NCI-H128 (cell line): Measurements from ENCODE around the gene HES7.
"Not testable (repeated sequence)": the region's sequence is repeated elsewhere in the genome, so short reads cannot be mapped to it uniquely, and the experiment has no call there.

Experiments used
- DNase-seq: peaks from one replicate; lab custom pipeline; 2025; ENCODE audit not compliant: unreplicated experiment; lab: John Stamatoyannopoulos, UW

Gene HES7

DNA sequence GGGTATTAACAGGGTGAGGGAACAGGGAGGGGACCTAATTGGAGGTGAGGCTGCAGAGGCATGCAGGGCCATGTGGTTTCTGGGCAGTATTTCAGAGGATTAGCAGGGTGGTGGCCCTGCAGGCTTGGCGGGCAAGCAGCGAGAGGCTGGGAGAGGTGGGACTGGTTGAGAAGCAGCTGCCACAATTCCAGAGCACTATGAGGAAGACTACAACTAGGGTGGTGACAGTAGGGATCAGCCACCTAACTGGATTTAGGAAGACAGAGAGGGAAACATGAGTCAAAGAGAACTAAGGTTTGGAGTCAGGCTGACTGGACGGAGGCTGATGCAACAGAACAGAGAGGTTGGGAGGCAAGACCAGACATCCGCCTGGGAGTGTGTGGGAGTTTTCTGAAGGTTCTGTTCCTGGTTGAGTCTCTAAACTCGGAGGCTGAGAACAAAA lies 17.9 kb downstream of the HES7 start:
- DNase-seq: no peak

DNA sequence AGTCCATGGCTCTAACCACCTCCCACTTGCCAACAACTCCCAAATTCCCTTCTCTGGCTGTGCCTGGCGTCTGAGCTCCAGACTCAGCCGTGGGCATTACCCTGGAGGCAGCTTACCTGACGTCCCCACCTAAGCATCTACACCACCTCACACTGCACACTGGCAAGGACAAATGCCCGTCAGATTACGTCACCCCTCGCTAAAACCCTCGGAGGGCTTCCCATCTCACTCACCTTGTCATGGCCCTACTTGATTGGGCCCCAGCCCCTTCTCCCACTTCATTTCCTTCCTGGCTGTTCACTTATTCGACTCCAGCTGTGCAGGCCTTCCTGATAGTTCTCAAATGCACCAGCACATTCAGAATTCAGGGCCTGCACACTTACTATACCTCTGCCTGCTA lies 19.0 kb downstream of the HES7 start:
- no peak for DNase-seq

DNA sequence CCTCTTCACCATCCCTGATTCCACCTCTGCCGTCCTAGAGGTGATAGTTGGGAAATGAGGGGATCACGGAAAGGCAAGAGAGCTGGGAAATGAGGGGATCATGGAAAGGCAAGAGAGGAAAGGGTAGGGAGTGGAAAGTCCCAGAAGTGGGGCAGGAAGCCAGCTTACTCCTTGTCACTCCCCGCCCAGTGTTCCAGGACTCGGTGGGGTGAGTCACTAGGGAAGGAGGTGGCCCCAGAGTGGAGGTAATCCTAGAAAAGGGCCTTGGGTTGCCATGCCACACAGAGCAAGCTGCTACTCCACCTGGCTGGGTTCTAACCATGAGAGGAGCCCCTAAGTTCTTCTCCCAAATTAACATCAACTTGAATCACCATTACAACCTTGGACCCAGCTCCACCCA lies 20.4 kb downstream of the HES7 start:
- no peak for DNase-seq

DNA sequence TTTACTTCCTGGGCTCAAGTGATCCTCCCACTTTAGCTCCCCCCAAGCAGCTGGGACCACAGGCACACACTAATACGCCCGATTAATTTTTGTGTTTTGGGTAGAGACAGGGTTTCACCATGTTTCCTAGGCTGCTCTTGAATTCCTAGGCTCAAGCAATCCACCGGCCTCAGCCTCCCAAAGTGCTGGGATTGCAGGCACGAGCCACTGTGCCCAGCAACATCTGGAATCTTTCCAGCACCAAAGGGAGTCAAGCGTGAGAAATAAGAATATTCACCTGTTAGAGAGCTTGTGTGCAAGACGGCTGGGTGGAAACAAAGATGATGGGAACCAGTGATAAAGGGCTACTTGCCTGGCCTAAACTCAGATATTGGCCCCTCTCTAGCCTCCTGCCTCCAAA lies 22.2 kb downstream of the HES7 start:
- no peak for DNase-seq

DNA sequence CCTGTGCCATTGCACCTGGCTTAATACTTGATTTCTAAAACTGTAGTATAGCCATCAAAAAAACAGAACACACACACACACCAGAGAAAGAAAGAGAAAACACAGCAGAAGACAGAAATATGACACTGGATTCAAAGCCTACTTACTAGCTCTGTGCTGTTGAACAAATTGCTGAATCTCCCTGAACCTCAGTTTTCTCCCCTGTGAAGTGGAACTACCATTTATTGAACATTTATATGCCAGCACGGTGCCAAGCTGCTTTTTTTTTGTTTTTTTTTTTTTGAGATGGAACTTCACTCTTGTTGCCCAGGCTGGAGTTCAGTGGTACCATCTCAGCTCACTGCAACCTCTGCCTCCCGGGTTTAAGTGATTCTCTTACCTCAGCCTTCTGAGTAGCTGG lies 23.1 kb downstream of the HES7 start:
- DNase-seq: no peak

DNA sequence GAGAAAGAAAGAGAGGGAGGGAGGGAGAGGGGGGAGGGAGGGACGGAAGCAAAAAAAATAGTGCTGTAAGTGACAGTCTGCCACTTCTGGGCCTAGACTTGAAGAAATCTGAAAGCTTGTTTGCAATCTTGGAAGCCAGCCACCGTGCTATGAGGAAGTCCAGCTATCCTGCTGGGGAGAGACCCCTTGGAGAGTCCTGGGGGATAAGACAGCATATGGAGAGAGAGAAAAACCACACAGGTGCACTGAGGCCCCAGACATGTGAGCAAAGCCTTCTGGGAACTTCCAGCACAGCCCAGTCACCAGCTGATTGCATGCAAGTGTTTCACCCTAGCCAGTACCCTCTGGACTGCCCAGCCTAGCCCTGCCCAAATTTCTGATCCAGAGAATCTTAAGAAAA lies 23.8 kb downstream of the HES7 start:
- DNase-seq: no peak

GRCh38 chr17:8096541-8096940 lies 27.4 kb downstream of the HES7 start:
- DNase-seq: no peak

DNA sequence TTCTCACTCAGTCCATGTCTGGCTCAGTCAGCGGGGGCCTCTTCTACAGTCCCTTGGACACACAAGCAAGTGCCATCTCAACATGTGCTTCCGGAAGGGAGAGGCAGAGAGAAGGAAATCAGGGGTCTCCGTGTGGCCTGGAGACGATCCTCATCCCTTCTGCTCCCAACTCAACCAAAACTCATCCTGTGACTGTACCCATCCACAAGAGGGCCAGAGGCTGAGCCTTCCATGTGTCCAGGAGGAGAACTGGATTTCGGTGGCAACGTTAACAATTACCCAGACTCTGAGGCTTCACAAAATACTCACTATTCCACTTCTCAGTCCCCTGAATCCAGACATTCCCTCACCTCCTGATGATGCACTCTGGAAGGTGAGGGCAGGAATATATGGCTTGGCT lies 28.5 kb downstream of the HES7 start:
- no peak for DNase-seq

GRCh38 chr17:8091033-8091687 lies 32.7 kb downstream of the HES7 start:
- no peak for DNase-seq

DNA sequence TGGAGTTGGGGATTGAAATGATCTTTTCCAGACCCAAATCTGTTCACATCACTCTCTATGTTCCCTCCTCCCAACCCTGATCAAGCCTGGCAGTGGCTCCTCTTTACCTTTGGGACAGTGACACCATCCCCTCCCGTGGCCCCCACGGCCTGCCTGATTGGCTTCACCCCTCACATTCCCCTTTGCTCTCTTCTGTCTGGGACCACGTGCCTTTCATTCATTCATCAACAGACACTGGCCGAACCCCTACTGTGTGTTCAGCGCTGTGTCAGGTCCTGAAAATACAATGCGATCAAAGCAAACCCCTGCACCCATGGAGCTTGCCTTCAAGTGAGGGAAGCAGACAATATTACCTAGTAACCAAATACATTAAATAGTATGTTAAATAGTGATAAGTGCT lies 34.2 kb downstream of the HES7 start:
- DNase-seq: no peak

GRCh38 chr17:8087952-8088230 lies 36.0 kb downstream of the HES7 start:
- no peak for DNase-seq

DNA sequence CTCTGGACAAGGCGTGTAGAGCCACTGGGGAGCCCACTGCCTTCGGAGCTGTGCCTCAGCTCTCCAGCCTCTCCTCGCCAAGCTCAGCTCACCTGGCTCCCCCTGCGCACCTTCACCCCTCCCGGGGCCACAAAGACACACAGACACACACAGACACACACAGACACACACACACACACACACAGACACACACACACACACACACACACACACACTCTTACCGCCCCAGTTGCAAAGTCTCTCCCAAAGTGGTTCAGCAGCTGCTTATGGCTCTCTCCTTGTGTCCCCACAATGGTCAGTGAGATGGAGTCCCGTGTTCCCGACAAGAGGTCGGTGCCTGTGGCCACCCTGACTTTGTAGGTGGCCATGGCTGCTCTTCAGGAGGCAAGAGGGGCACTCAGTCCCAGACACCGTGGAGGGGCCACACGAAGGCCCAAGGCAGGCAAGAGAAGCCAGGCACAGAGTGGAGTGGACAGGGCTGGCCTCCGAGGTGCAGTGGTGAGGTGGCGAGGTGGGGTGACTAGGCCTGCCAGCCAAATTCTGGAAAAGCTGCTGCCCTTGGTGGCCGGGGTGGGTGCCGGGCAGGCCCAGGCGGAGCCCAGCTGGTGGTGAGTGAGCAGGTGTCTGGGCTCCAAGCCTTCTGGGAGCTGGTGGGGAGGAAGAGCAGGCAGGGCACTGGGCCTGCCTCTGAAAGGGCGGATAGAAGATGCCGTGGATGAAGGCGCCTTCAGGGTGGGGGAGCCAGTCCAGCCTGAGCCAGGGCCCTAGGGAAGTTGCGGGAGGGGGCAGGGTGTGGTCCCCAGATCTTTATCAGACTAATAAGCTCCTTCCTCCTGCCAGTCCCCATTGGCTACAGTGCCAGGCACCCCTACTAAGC lies 36.6 kb downstream of the HES7 start, which contains the start of gene ALOX12B:
TSS of gene ALOX12B (minus strand) at position 642 of the 877 bp plus-strand sequence. CDS start at position 368, 274 bp downstream.
- DNase-seq: no peak

DNA sequence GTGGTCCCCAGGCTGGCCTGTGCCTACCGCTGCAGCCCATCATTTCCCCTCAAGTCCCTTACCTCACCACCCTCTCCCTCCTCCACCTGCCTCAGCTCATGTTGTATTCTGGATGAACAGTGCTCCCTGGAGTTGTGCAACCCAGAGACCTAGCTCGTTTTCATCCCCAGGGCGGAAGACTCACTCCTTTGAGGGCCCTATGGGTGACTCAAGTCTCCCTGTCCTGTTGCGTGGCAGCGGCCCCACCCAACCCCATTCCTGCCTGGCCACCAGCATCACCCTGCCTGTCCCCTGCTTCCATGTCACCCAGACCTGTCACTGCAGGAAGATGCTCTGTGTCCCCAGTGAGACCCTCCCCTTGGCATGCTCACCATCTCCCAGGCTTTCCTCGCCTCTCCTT lies 39.7 kb downstream of the HES7 start:
- DNase-seq: no peak

DNA sequence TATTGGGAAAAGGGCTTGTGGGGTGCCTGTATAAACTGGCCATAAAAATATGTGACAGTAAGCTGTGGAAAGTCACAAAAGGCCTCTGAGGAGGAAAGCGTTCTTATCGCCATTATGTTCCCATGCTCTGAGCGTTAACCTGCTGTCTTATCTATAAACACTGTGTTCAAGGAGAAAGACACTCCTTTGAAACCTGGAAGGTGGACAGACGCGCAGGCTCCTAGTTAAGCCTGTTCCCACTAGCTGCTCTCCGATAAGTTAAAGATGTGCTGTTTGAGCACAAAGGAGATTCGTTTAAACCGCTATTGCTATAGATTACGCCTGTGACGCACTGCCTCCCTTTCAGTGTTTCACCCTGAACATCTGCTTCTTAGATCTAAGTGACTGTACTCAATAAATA lies 41.6 kb downstream of the HES7 start:
- DNase-seq: no peak

DNA sequence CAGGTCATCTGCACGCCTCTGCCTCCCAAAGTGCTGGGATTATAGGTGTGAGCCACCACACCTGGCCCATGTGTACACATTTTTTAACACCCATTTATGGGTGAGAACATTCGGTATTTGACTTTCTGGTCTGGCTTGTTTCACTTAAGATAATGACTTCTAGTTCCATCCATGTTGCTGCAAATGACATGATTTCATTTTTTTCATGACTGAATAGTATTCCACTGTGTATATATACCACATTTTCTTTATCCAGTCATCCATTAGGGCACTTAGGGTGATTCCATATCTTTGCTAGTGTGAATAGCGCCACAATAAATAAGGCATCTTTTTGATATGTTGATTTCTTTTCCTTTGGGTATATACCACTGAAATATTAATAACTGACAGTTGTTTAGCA lies 42.0 kb downstream of the HES7 start:
- DNase-seq: no peak

- DNase-seq: no peak
These were observed 43.1 kb downstream of the HES7 start for GRCh38 chr17:8080799-8081219.

- DNase-seq: no peak
These were observed 43.6 kb downstream of the HES7 start for GRCh38 chr17:8080208-8080798.

- peak; percentile 55 for DNase-seq
These were observed 44.4 kb downstream of the HES7 start for GRCh38 chr17:8079291-8080207.

- DNase-seq: not testable (repeated sequence)
These were observed 46.0 kb downstream of the HES7 start for GRCh38 chr17:8077939-8078338.

DNA sequence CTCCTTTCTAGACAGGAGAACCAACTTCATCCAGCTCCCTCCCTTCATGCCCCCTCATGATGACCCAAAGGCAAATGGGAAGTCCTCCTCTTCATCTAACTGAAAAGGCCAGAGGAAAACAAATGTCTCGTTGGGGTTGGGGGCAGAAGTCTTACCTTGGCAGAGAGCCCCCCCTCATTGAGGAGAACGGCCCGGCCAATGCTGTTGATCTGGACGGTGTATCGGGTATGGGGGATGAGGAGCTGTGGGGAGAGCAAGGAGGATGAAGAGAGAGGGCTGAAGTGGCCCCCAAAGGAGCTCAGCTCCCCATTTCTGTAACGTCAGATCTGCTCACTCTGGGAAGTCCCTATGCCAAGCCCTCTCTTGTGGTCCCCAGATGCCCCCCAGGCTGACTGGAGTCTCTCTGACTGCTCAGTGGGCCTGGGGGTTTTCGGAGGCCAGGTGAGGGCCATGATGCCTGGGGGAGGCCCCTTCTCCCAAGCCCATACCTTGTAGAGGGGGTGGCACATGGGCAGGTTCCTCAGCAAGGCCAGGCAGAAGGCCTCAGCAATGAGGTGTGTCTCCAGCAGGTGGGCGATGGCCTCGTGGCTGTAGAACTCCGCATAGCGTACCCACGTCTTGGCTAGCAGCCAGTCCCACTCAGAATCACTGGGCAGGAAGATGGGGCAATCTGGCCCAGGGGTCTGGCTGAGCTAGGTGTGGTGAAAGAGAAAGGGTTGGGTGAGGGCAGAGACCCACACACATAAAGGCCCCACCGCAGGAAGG lies 47.2 kb downstream of the HES7 start:
- no peak for DNase-seq
